ENCODE results near the gene FRMPD1.

FRMPD1 gene

DNA sequence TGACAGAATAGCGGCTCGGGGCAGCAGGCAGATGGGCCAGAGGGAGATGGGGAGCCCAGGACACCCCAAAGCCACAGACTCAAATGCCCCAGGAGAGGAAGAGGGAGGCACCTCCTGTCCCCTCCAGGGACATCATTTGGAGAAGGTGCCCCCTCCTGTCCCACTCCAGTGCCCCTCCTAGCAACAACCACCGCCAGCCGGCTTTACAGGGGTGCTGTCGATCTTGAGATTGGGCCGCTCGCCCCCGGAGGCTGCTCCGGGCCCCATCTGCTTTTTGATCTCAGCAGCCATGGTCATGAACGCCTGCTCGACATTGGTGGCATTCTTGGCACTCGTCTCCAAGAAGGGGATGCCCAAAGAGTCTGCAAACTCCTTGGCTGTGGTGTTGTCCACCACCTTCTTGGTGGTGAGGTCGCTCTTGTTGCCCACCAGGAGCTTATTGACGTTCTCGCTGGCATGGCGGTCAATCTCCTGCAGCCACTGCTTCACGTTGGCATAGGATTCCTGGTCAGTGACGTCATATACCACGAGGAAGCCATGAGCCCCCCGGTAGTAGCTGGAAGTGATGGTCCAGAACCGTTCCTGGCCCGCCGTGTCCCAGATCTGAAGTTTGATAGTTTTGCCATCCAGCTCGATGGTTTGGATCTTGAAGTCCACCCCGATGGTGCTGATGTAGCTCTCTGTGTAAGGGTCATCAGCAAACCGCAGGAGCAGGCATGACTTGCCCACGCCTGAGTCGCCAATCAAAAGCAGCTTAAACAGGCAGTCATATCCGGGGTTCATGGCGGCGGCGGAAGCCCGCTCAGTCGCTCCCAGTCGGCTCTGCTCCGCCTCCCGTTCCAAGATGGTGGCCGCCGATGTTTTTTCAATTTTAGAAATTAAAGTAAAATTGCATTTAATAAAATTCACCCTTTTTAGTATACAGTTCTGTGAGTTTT, 14.0 kb upstream of the FRMPD1 start:
- Mint-ChIP-seq H3K4me3 (no peak overlapping the region), H3K27ac (no peak overlapping the region), H3K36me3 (ENCODE audit: low read depth) (no peaks in the 10 kb centered on the region), H3K4me1 (peaks cover 6% of the 10 kb centered on the region), H3K27me3 (ENCODE audit: low read depth, poor library complexity) (peaks cover 34% of the 10 kb centered on the region), H3K9me3 (no peaks in the 10 kb centered on the region)
- TF ChIP-seq, protein P1, sequence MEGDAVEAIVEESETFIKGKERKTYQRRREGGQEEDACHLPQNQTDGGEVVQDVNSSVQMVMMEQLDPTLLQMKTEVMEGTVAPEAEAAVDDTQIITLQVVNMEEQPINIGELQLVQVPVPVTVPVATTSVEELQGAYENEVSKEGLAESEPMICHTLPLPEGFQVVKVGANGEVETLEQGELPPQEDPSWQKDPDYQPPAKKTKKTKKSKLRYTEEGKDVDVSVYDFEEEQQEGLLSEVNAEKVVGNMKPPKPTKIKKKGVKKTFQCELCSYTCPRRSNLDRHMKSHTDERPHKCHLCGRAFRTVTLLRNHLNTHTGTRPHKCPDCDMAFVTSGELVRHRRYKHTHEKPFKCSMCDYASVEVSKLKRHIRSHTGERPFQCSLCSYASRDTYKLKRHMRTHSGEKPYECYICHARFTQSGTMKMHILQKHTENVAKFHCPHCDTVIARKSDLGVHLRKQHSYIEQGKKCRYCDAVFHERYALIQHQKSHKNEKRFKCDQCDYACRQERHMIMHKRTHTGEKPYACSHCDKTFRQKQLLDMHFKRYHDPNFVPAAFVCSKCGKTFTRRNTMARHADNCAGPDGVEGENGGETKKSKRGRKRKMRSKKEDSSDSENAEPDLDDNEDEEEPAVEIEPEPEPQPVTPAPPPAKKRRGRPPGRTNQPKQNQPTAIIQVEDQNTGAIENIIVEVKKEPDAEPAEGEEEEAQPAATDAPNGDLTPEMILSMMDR (IDR thresholded peaks at IDR 0.05): no peak
- DNase-seq: no peak

DNA sequence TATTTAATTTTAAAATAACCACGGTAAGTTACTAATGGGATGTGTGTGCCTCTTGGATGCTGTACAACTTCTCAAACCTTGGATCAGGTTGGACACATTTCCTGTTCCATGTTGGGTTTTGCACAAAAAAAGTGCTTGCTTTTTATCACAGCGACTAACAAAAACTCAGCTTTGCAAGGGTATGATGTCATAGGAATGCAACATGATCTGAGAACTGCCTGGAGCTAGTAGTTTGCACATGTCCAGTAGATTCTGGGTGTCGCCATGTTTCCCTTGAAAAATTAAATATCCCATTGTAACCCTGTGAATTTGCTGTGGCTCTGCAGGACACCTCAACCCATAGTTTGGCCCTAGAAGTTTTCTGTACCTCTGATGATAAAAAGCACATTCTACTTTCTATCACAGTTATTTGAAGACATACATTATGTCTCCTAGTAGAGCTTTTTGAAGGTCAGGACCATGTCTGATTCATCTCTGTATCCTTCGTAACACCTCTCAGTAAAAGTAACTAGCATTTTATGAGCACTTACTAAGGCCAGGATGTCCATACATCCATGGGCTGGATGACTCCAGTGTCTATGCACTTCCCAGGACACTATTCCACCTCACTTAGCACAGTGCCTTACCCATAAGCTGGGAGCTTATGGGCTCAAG, 11.5 kb upstream of the FRMPD1 start:
- Mint-ChIP-seq H3K4me1 (peaks cover 6% of the 10 kb centered on the region), H3K4me3 (no peak overlapping the region), H3K36me3 (ENCODE audit: low read depth) (no peaks in the 10 kb centered on the region), H3K9me3 (no peaks in the 10 kb centered on the region), H3K27me3 (ENCODE audit: low read depth, poor library complexity) (peaks cover 39% of the 10 kb centered on the region), H3K27ac (no peak overlapping the region)
- no peak for DNase-seq
- TF ChIP-seq, protein P1 (IDR thresholded peaks at IDR 0.05): no peak

DNA sequence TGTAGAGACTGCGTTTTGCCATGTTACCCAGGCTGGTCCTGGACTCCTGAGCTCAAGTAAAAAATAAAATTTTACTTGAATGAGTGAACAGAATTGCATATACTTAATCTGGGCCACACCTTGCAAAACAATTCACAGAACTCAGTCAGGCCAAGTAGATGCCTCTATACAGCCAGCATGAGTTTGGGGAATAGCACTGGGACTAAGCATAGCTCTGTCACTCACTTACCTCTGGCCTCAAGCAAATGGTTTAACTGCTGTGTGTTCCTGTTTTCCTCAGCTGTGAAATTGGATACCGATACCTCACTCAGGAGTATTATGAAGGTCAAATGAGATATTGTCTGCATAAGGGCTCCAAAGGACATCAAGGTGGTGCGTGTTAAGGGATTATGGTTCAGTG, 10.9 kb upstream of the FRMPD1 start:
- Mint-ChIP-seq H3K4me3 (no peak overlapping the region), H3K9me3 (no peaks in the 10 kb centered on the region), H3K27ac (no peak overlapping the region), H3K4me1 (peaks cover 6% of the 10 kb centered on the region), H3K27me3 (ENCODE audit: low read depth, poor library complexity) (peaks cover 40% of the 10 kb centered on the region), H3K36me3 (ENCODE audit: low read depth) (no peaks in the 10 kb centered on the region)
- TF ChIP-seq, protein P1 (IDR thresholded peaks at IDR 0.05): no peak
- DNase-seq: no peak

DNA sequence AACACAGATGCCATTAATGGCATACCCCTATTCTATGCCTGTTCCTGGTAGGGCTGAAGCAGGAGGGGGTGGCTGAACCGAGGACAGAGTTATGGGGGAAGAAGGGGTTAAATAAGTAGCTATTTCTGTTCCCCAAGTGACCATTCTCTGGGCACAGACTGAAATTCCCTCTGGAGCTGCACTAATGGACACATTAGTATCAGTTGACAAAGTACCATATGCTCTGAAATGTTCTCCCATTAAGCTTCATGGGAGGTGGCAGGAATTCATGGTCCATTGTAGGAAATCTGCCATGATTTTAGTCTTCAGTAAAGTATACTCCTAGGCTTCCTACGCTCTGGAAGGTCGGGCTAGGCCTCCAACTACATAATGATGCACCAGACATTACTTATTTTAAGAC, 10.5 kb upstream of the FRMPD1 start:
- Mint-ChIP-seq H3K27ac (no peak overlapping the region), H3K4me3 (no peak overlapping the region), H3K27me3 (ENCODE audit: low read depth, poor library complexity) (peaks cover 44% of the 10 kb centered on the region), H3K9me3 (no peaks in the 10 kb centered on the region), H3K36me3 (ENCODE audit: low read depth) (no peaks in the 10 kb centered on the region), H3K4me1 (peaks cover 6% of the 10 kb centered on the region)
- DNase-seq: no peak
- TF ChIP-seq, protein P1 (IDR thresholded peaks at IDR 0.05): no peak

DNA sequence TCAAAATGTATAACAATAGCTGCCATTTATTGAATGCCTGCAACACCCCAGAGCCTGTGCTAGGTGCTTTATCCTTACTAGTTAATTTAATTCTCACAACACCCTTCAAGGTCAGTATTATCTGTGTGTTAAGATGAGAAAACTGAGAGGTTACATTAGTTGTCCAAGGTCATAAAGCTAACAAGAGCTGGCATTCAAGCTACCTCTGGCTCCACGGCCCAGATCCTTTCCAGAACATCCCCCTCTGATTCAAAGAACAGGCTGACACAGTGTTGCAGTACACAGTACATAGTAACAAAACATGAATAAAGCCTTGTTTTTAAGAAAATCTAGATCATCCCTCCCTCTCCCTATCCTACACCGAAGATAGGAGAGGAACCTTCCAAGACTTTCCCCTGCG, 9.4 kb upstream of the FRMPD1 start:
- Mint-ChIP-seq H3K4me3 (no peak overlapping the region), H3K27ac (no peak overlapping the region), H3K4me1 (peaks cover 6% of the 10 kb centered on the region), H3K9me3 (no peaks in the 10 kb centered on the region), H3K27me3 (ENCODE audit: low read depth, poor library complexity) (peaks cover 55% of the 10 kb centered on the region), H3K36me3 (ENCODE audit: low read depth) (no peaks in the 10 kb centered on the region)
- TF ChIP-seq, protein P1 (IDR thresholded peaks at IDR 0.05): no peak
- DNase-seq: no peak

Measured in nephron progenitor cell (in vitro differentiated cells).